Heart left ventricle (tissue), 16 donors: ENCODE measurements around the gene GBGT1. TPM values are rescaled to one million over a fixed set of nuclear protein-coding genes. Genes with fewer than 3 reads are reported as not detected.

Experiments
- ATAC-seq, 4 donors: fragments of 200-7000 bp; cut with Tn5 transposase; one replicate each; pipeline ENCODE4 v1.9.1; 2020 to 2022; ENCODE audit warnings: moderate library complexity in 4 of 4, mild to moderate bottlenecking in 3 of 4, moderate number of reproducible peaks in 1 of 4
- DNase-seq, 5 donors: peaks; one replicate each; pipeline ENCODE4 v3.0.0-alpha.2; 2020
- H3K27ac ChIP-seq, 12 donors: fragments of 200-600 bp; sonication (generic) in 4 of 12; one replicate each; pipeline versions ENCODE4 v1.5.0 to v1.8.0; 2016 to 2022; ENCODE audit warnings: mild to moderate bottlenecking in 2 of 12
- H3K27me3 ChIP-seq, 9 donors: fragments of 200-600 bp; sonication (generic) in 2 of 9; one replicate each; pipeline versions ENCODE4 v1.5.1 to v1.8.0; 2016 to 2022; ENCODE audit warnings: mild to moderate bottlenecking in 3 of 9
- H3K36me3 ChIP-seq, 9 donors: fragments of 200-600 bp; sonication (generic) in 2 of 9; one replicate each; pipeline versions ENCODE4 v1.5.0 to v1.8.0; 2018 to 2022; ENCODE audit warnings: mild to moderate bottlenecking in 2 of 9
- H3K4me1 ChIP-seq, 12 donors: fragments of 200-600 bp; sonication (generic) in 4 of 12; one replicate each; pipeline versions ENCODE4 v1.5.0 to v1.8.0; 2016 to 2022; ENCODE audit warnings: mild to moderate bottlenecking in 3 of 12
- H3K4me3 ChIP-seq, 12 donors: fragments of 200-600 bp; sonication (generic) in 4 of 12; one replicate each; pipeline versions ENCODE4 v1.5.0 to v1.8.0; 2017 to 2022; ENCODE audit warnings: mild to moderate bottlenecking in 9 of 12, moderate library complexity in 4 of 12
- H3K9me3 ChIP-seq, 12 donors: fragments of 200-600 bp; sonication (generic) in 4 of 12; one replicate each; pipeline versions ENCODE4 v1.5.0 to v1.8.0; 2016 to 2022; ENCODE audit warnings: mild to moderate bottlenecking in 1 of 12
- CTCF ChIP-seq, 12 donors: fragments of 200-600 bp; sonication (generic) in 4 of 12; IDR thresholded peaks; one replicate each; pipeline versions ENCODE4 v1.5.0 to v1.8.0; 2018 to 2022; ENCODE audit warnings: antibody characterized with exemption in 12 of 12, mild to moderate bottlenecking in 5 of 12
- POLR2A ChIP-seq, 2 donors: fragments of 450-650 bp; IDR thresholded peaks; one replicate each; pipeline ENCODE4 v1.6.1; 2017; ENCODE audit warnings: antibody characterized with exemption in 2 of 2, mild to moderate bottlenecking in 2 of 2, moderate library complexity in 2 of 2
- WGBS, 4 donors: extraction: QIAGEN DNeasy Blood & Tissue Kit in 2 of 4; methylation state at CpG; one replicate each; pipeline versions ENCODE4 v1.1.5 to v1.1.7; 2013 to 2018; 5-methylcytosine and 5-hydroxymethylcytosine counted together
- intact Hi-C, 10 donors: fragments of 100-400 bp; cut with DNase I; formaldehyde crosslinking; loops; one replicate each; pipeline versions ENCODE4 v1.11.1 to v1.14.2; 2022
- polyA plus RNA-seq, 2 donors: library from polyadenylated mRNA; stranded (reverse); fragments of 200-250 nt; gene quantifications; one replicate each; pipeline ENCODE4 v1.2.3, GENCODE V29; 2013
- total RNA-seq, 9 donors: library from RNA; depleted of rRNA in 2 of 9; stranded (reverse); fragments of >200 nt in 2 of 9; fragmentation: NEBNext Ultra II Directional in 3 of 9; extraction: Animal tissue kit (Norgen Biotek cat#: 25700) in 3 of 9; gene quantifications; one replicate each; pipeline versions ENCODE4 v1.1.0 to v1.2.4, GENCODE V29; 2016 to 2023
- donor health status: ischemic (EF 13 %, LVEDD 7.1; RV severe dilation, severe dysfunction).
- donor health status: healthy with polysubstance abuse.
- donor health status: DM: no; HTN: yes; CAD: no.
- donor health status: DM: no; HTN: no; CAD: no.
- donor health status: ischemic (EF 25% LVEDD 6.9; RV normal size, moderate dysfunction).
- donor health status: ischemic (EF 25% LVEDD 5.7; RV mildly dilated, moderate dysfunction).
- donor health status: healthy.
- donor health status: DM: yes; HTN: yes; CAD: no.
- donor health status: ischemic (EF 35%, LVEDD 5.7; RV mildly dilated, moderate dysfunction).
- donor health status: nonischemic (EF 11% LVEDD 7.7; RV severe dilation, severe dysfunction).
- donor health status: DM: yes; HTN: yes; CAD: no.
- donor health status: PGD.
- donor health status: ischemic (EF 29% LVEDD 5.4; RV normal size, mild dysfunction).
- donor health status: nonischemic (EF 23%, LVEDD 6.1; RV moderate dilation, normal function).

Gene GBGT1
- total and polyA plus RNA-seq, 11 donors: 4.6 to 22.5 (median 7.0) TPM

GRCh38 chr9:133139246-133140173 lies 24.2 kb downstream of the GBGT1 start:
- H3K4me3 ChIP-seq: no peak overlapping the region
- DNase-seq: no peak
- no peaks in the 10 kb centered on the region for H3K36me3 ChIP-seq
- peaks cover 14 to 90% (median 54%) of the 10 kb centered on the region in 12 donors for H3K4me1 ChIP-seq
- ATAC-seq: no peak
- peak overlapping the region in 3 of 12 donors; percentile 20 to 91 (median 76) for H3K27ac ChIP-seq
- intact Hi-C loops: loop anchor here in 3 of 10 donors (5.0 to 10.0 kb wide), 3 partner anchors 87 to 107 kb away; partner anchors contain the start of gene GTF3C5 (in 1 of the 3)
- TF ChIP-seq POLR2A (IDR thresholded peaks at IDR 0.05) (no peak), CTCF (IDR thresholded peaks at IDR 0.05) (no peak)
- no peaks in the 10 kb centered on the region for H3K27me3 ChIP-seq
- 74 to 87% (median 85%) methylated on average over 10 to 24 of the region's 24 CpGs for WGBS, 4 donors
- H3K9me3 ChIP-seq: no peaks in the 10 kb centered on the region

GRCh38 chr9:133137451-133138231 lies 26.1 kb downstream of the GBGT1 start:
- no peak overlapping the region for H3K4me3 ChIP-seq
- intact Hi-C loops: no loop called here
- no peaks in the 10 kb centered on the region for H3K9me3 ChIP-seq
- H3K4me1 ChIP-seq: peaks cover 25 to 92% (median 58%) of the 10 kb centered on the region in 12 donors
- WGBS, 4 donors: 64 to 76% (median 69%) methylated on average over 8 to 16 of the region's 16 CpGs
- H3K27ac ChIP-seq: peak overlapping the region; percentile 58 to 91 (median 70)
- DNase-seq: peak in 2 of 5 donors; percentile 72 to 77
- peak; percentile 17 to 45 (median 32) for ATAC-seq
- no peaks in the 10 kb centered on the region for H3K36me3 ChIP-seq
- TF ChIP-seq POLR2A (IDR thresholded peaks at IDR 0.05) (no peak), CTCF (IDR thresholded peaks at IDR 0.05) (no peak)
- no peaks in the 10 kb centered on the region for H3K27me3 ChIP-seq

- no peaks in the 10 kb centered on the region for H3K27me3 ChIP-seq
- ATAC-seq: peak in 3 of 4 donors; percentile 5 to 31 (median 16)
- no peak for TF ChIP-seq CTCF (IDR thresholded peaks at IDR 0.05)
- peak in 1 of 2 donors; percentile 10 for TF ChIP-seq POLR2A (IDR thresholded peaks at IDR 0.05)
- peaks cover 25 to 88% (median 53%) of the 10 kb centered on the region in 12 donors for H3K4me1 ChIP-seq
- DNase-seq: peak in 4 of 5 donors; percentile 54 to 79 (median 64)
- intact Hi-C loops: loop anchor here in 1 of 10 donors (2.0 kb wide), 1 partner anchor 18 kb away; no protein-coding TSS in a partner anchor
- 23 to 48% (median 28%) methylated on average over 1 to 8 of the region's 8 CpGs for WGBS, 4 donors
- no peaks in the 10 kb centered on the region for H3K9me3 ChIP-seq
- no peak overlapping the region for H3K4me3 ChIP-seq
- peak overlapping the region; percentile 83 to 97 (median 92) for H3K27ac ChIP-seq
- H3K36me3 ChIP-seq: no peaks in the 10 kb centered on the region
Observed at GRCh38 chr9:133135146-133135745, 28.5 kb downstream of the GBGT1 start.
